Gastrocnemius medialis (tissue), 4 donors: Measurements from ENCODE around the gene PLA2G4F. TPM values are rescaled to one million over a fixed set of nuclear protein-coding genes. Genes with fewer than 3 reads are reported as not detected.
A peak's percentile ranks its signal among the peaks of the same experiment; 100 is the strongest.

Experiments used
- ATAC-seq, 2 donors: fragments of 150-250 bp; one replicate each; pipeline ENCODE4 v1.9.1; 2016
- DNase-seq, 2 donors: peaks; one replicate each; pipeline ENCODE4 v3.0.0-alpha.2; 2019
- H3K27ac ChIP-seq, 4 donors: fragments of 200-600 bp; sonication (generic); 1 replicate in 1 of 4; 2 replicates in 3 of 4; pipeline ENCODE4 v1.5.1; 2016 to 2018; ENCODE audit warnings: mild to moderate bottlenecking in 2 of 4, moderate library complexity in 1 of 4
- H3K27me3 ChIP-seq, 3 donors: fragments of 200-600 bp; sonication (generic) in 2 of 3; 1 replicate in 1 of 3; 2 replicates in 2 of 3; pipeline versions ENCODE4 v1.5.1 to v1.6.0; 2016 to 2019; ENCODE audit warnings: mild to moderate bottlenecking in 1 of 3, moderate library complexity in 1 of 3
- H3K36me3 ChIP-seq, 2 donors: fragments of 200-600 bp; sonication (generic) in 1 of 2; one replicate each; pipeline ENCODE4 v1.5.1; 2017 to 2018
- H3K4me1 ChIP-seq, 2 donors: fragments of 200-600 bp; sonication (generic) in 1 of 2; one replicate each; pipeline ENCODE4 v1.5.1; 2016 to 2017; ENCODE audit warnings: mild to moderate bottlenecking in 2 of 2
- H3K4me3 ChIP-seq, 4 donors: fragments of 200-600 bp; sonication (generic) in 3 of 4; 1 replicate in 1 of 4; 2 replicates in 3 of 4; pipeline ENCODE4 v1.5.1; 2016 to 2019; ENCODE audit warnings: mild to moderate bottlenecking in 2 of 4
- H3K9me3 ChIP-seq, 3 donors: fragments of 200-600 bp; sonication (generic) in 2 of 3; 1 replicate in 1 of 3; 2 replicates in 2 of 3; pipeline ENCODE4 v1.5.1; 2016 to 2019
- POLR2A ChIP-seq, 2 donors: fragments of 450-650 bp; IDR thresholded peaks; one replicate each; pipeline ENCODE4 v1.6.1; 2017; ENCODE audit warnings: antibody characterized with exemption in 2 of 2, mild to moderate bottlenecking in 2 of 2, moderate library complexity in 2 of 2
- in situ Hi-C, 4 donors: fragments of 200-750 bp; cut with MboI; loops; one replicate each; pipeline versions ENCODE4 v1.15.0 to v1.8.0; 2017; ENCODE audit warnings: low sequenced_read_pairs in 4 of 4
- intact Hi-C: fragments of 100-400 bp; cut with DNase I; formaldehyde crosslinking; loops from one replicate; pipeline ENCODE4 v1.15.1; 2023; ENCODE audit warnings: low total_unique reads
- total RNA-seq, 4 donors: library from RNA; depleted of rRNA; stranded (reverse); fragments of >200 nt; gene quantifications; one replicate each; pipeline versions ENCODE4 v1.1.0 to v1.2.3, GENCODE V29; 2016
- TF ChIP-seq, protein P1 (sequence below), 5 experiments: fragments of 450-650 bp in 3 of 5; fragments of 200-600 bp in 2 of 5; sonication (generic) in 2 of 5; IDR thresholded peaks in 4 of 5; conservative IDR thresholded peaks in 1 of 5; 1 replicate in 4 of 5; 2 replicates in 1 of 5; pipeline ENCODE4 v1.5.1; 2016 to 2019; ENCODE audit warnings: antibody characterized with exemption in 5 of 5, mild to moderate bottlenecking in 3 of 5, moderate library complexity in 3 of 5

Gene PLA2G4F
- total RNA-seq, 4 donors from 2014 or later, result 1.0 to 8.4 (median 4.9) TPM

DNA sequence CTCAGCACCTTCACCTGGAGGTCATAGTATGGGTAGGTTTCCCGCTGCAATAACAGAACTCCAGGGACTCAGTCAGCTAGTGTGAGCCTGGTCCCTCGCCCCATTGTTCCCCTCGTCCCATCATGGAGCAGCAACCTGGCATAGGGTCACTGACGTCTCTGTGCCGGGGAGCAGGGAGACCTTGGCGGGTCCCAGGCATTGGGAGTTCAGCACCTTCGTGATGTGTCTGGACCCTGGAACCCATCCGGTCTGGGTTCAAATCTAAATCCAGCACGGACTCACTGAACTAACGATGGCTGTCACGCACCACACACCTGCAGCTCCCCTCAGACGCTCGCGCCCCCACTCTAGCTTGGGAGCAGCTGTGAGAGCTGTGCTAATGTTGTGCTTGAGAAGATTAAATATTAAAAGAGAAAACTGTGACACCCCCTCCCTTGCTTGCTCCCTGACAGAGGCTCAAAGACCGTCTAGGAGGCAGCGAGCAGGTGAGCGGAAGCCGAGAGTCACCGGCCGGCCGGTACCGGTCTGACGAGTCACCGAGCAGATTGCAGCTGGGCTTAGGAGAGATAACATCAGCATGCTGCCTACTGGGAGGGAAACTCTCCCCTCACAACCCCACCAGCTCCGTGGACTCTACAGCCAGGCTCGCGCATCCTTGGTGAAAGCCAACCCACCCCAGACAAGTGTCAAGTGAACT, 742 bp downstream of the PLA2G4F start:
- ATAC-seq (no peak), DNase-seq (peak in 1 of 2 donors; percentile 73)
- TF ChIP-seq, protein P1, sequence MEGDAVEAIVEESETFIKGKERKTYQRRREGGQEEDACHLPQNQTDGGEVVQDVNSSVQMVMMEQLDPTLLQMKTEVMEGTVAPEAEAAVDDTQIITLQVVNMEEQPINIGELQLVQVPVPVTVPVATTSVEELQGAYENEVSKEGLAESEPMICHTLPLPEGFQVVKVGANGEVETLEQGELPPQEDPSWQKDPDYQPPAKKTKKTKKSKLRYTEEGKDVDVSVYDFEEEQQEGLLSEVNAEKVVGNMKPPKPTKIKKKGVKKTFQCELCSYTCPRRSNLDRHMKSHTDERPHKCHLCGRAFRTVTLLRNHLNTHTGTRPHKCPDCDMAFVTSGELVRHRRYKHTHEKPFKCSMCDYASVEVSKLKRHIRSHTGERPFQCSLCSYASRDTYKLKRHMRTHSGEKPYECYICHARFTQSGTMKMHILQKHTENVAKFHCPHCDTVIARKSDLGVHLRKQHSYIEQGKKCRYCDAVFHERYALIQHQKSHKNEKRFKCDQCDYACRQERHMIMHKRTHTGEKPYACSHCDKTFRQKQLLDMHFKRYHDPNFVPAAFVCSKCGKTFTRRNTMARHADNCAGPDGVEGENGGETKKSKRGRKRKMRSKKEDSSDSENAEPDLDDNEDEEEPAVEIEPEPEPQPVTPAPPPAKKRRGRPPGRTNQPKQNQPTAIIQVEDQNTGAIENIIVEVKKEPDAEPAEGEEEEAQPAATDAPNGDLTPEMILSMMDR (IDR thresholded peaks at IDR 0.05 in 4 of 5, conservative IDR thresholded peaks at IDR 0.05 in 1 of 5), result no peak
- TF ChIP-seq POLR2A (IDR thresholded peaks at IDR 0.05), result no peak
- Histone ChIP-seq H3K4me1 (peaks cover 58 to 73% of the 10 kb centered on the region in 2 donors), H3K27me3 (no peaks in the 10 kb centered on the region), H3K9me3 (no peaks in the 10 kb centered on the region), H3K27ac (peak overlapping the region; percentile 93 to 100 (median 95)), H3K36me3 (peaks cover 0 to 17% of the 10 kb centered on the region in 2 donors), H3K4me3 (peak overlapping the region in 3 of 4 donors; percentile 13 to 39 (median 22))
- in situ Hi-C loops, result no loop called here
- intact Hi-C loops, result no loop called here

DNA sequence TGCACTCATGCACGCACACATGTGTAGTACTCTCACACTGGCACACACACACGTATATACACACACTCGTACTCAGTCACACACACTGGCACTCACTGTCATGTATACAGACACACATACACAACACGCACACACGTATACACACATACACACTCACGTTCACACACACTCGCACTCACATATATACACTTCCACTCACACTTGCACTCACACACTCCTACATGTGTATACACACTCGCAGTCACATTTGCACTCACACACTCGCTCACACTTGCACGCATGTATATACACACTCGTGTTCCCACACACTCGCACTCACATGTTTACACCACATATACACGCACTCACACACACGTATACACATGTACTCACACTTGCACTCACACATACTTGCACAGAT, 1.5 kb downstream of the PLA2G4F start:
- no peaks in the 10 kb centered on the region for H3K9me3 ChIP-seq
- ATAC-seq, result no peak
- no peak for TF ChIP-seq POLR2A (IDR thresholded peaks at IDR 0.05)
- TF ChIP-seq, protein P1 (IDR thresholded peaks at IDR 0.05 in 4 of 5, conservative IDR thresholded peaks at IDR 0.05 in 1 of 5), result no peak
- in situ Hi-C loops (no loop called here), intact Hi-C loops (loop anchor here (5.0 kb wide), 1 partner anchor 317 kb away; no protein-coding TSS in a partner anchor)
- H3K4me1 ChIP-seq, result peaks cover 58 to 73% of the 10 kb centered on the region in 2 donors
- no peak for DNase-seq
- no peaks in the 10 kb centered on the region for H3K27me3 ChIP-seq
- H3K27ac ChIP-seq, result peak overlapping the region; percentile 93 to 100 (median 95)
- H3K36me3 ChIP-seq, result peaks cover 0 to 10% of the 10 kb centered on the region in 2 donors
- no peak overlapping the region for H3K4me3 ChIP-seq

DNA sequence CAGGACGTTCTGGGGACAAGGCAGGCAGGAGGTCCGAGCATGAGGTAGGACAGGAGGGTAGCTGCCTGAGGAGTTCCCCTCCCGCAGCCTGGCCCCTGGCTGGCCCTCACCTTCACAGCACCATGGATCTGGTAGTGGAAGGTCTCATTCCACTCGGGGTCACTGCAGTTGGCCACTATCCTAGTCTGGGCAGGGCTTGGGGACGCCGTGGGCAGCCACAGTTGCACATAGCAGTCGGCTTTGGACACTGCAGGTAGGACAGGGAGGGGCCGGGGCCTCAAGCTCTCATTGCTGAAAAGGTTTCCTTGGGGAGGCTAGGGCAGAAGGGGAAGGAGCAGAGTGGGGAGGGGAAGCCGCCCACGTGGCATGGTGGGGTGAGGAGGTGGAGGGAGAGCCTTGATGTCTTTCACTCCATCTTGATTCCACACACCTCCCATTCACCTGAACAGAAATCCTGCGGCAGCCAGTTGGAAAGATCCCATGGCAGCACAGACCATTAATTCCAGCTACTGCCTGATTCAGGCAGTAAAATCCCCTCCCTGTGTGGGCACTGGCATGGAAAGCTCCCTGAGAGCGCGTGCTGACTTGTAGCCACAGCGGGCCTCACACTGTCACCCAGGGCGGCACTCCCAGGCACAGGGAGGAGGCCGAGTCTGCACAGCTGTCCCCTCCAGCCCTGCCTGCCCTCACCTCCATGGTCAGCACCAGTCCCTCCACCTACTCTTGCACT, 2.1 kb downstream of the PLA2G4F start:
- no peak overlapping the region for H3K4me3 ChIP-seq
- ATAC-seq (no peak), DNase-seq (peak in 1 of 2 donors; percentile 44)
- H3K27ac ChIP-seq, result peak overlapping the region; percentile 93 to 100 (median 95)
- peaks cover 0 to 7% of the 10 kb centered on the region in 2 donors for H3K36me3 ChIP-seq
- in situ Hi-C loops, result no loop called here
- H3K4me1 ChIP-seq, result peaks cover 58 to 70% of the 10 kb centered on the region in 2 donors
- no peaks in the 10 kb centered on the region for H3K27me3 ChIP-seq
- TF ChIP-seq, protein P1 (IDR thresholded peaks at IDR 0.05 in 4 of 5, conservative IDR thresholded peaks at IDR 0.05 in 1 of 5), result no peak
- TF ChIP-seq POLR2A (IDR thresholded peaks at IDR 0.05), result no peak
- H3K9me3 ChIP-seq, result no peaks in the 10 kb centered on the region
- intact Hi-C loops, result loop anchor here (5.0 kb wide), 1 partner anchor 318 kb away; no protein-coding TSS in a partner anchor

DNA sequence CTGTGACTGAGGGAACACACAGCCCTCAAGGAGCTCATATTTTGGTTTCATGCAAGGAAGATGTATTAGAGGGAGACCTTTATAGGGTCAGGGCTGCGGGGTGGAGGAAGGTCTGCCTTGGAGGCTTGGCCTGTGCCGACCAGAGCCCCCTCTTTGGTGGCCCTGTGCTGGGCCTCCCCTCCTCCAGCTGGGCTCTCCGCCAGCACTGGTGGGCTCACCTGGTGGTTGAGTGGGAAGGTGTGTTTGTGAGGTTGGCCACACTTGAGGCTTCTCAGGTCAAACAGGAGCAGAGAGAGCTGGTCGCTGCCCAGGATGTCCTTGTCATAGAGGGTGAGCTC, 2.6 kb downstream of the PLA2G4F start:
- H3K27ac ChIP-seq, result peak overlapping the region; percentile 93 to 100 (median 95)

More for the DNA sequence above, 2.6 kb downstream of the PLA2G4F start:
- Histone ChIP-seq H3K27me3 (no peaks in the 10 kb centered on the region), H3K4me1 (peaks cover 54 to 65% of the 10 kb centered on the region in 2 donors), H3K9me3 (no peaks in the 10 kb centered on the region), H3K4me3 (no peak overlapping the region), H3K36me3 (peaks cover 0 to 3% of the 10 kb centered on the region in 2 donors)
- ATAC-seq (no peak), DNase-seq (no peak)
- intact Hi-C loops (loop anchor here (2.0 to 5.0 kb wide), 2 partner anchors 235 to 318 kb away; no protein-coding TSS in a partner anchor), in situ Hi-C loops (no loop called here)
- TF ChIP-seq POLR2A (IDR thresholded peaks at IDR 0.05), result no peak
- TF ChIP-seq, protein P1 (IDR thresholded peaks at IDR 0.05 in 4 of 5, conservative IDR thresholded peaks at IDR 0.05 in 1 of 5), result no peak
